Esophagus muscularis mucosa (tissue), 4 donors: ENCODE data around the gene GDF2. TPM values are rescaled to one million over a fixed set of nuclear protein-coding genes. Genes with fewer than 3 reads are reported as not detected.

Experiments used
- DNase-seq: peaks from one replicate; pipeline ENCODE4 v3.0.0-alpha.2; 2017; ENCODE audit errors: extremely low spot score
- H3K27ac ChIP-seq, 4 donors: fragments of 200-600 bp; sonication (generic); replicated peaks in 1 of 4; 1 replicate in 3 of 4; 2 replicates in 1 of 4; pipeline ENCODE4 v1.5.1; 2016 to 2019; ENCODE audit warnings: mild to moderate bottlenecking in 1 of 4
- H3K27me3 ChIP-seq, 4 donors: fragments of 200-600 bp; sonication (generic); one replicate each; pipeline versions ENCODE4 v1.5.1 to v1.6.0; 2016 to 2019
- H3K36me3 ChIP-seq, 4 donors: fragments of 200-600 bp; sonication (generic); one replicate each; pipeline ENCODE4 v1.5.1; 2016 to 2019
- H3K4me1 ChIP-seq, 4 donors: fragments of 200-600 bp; sonication (generic); one replicate each; pipeline ENCODE4 v1.5.1; 2016 to 2019
- H3K4me3 ChIP-seq, 4 donors: fragments of 200-600 bp; sonication (generic); 1 replicate in 2 of 4; 2 replicates in 2 of 4; pipeline ENCODE4 v1.5.1; 2016 to 2019; ENCODE audit warnings: mild to moderate bottlenecking in 4 of 4, moderate library complexity in 1 of 4
- H3K9me3 ChIP-seq, 4 donors: fragments of 200-600 bp; sonication (generic); 1 replicate in 3 of 4; 2 replicates in 1 of 4; pipeline ENCODE4 v1.5.1; 2016 to 2019
- EP300 ChIP-seq: sonication (generic); formaldehyde crosslinking; IDR thresholded peaks from one replicate; pipeline ENCODE4 v1.6.1; 2017; ENCODE audit warnings: antibody characterized with exemption
- POLR2A ChIP-seq: fragments of 450-650 bp; IDR thresholded peaks from one replicate; pipeline ENCODE4 v1.6.1; 2017; ENCODE audit warnings: antibody characterized with exemption, moderate library complexity, mild to moderate bottlenecking, low read depth
- POLR2AphosphoS5 ChIP-seq, 2 donors: sonication (generic); formaldehyde crosslinking; IDR thresholded peaks; one replicate each; pipeline ENCODE4 v1.6.1; 2017; ENCODE audit warnings: antibody characterized with exemption in 2 of 2
- WGBS: methylation state at CpG from one replicate; pipeline ENCODE4 v1.1.5; 2018; 5-methylcytosine and 5-hydroxymethylcytosine counted together
- intact Hi-C: fragments of 100-400 bp; cut with DNase I; formaldehyde crosslinking; loops from one replicate; pipeline ENCODE4 v1.15.1; 2023
- total RNA-seq, 4 donors: library from RNA; depleted of rRNA; stranded (reverse); fragments of >200 nt; gene quantifications; one replicate each; pipeline versions ENCODE4 v1.1.0 to v1.2.1, GENCODE V29; 2016
- TF ChIP-seq, protein P1 (sequence below), 3 experiments: fragments of 200-600 bp in 2 of 3; fragments of 450-650 bp in 1 of 3; sonication (generic) in 2 of 3; IDR thresholded peaks; one replicate each; pipeline ENCODE4 v1.5.1; 2017 to 2019; ENCODE audit warnings: antibody characterized with exemption in 3 of 3, mild to moderate bottlenecking in 2 of 3, moderate library complexity in 1 of 3

The GDF2 gene
- total RNA-seq, 4 donors from 2014 or later: not detected

DNA sequence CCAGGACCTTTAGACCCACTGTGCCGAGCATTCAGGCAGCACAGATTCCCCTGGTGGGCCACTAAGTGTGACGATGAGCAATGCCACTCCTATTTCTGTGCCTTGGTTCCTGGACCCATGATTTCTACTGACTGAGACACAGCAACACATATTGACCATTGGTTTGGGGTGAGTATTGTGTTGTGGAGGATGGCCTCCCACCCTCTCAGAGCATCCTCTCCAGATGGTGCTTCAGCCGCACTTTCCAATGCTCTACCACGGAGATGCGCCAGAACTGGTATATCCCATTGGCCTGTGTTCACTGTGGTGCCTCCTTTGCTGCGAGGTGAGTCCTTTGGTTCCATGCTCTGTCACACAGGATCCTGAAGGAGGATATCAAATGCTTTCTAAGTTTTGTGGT, 32.3 kb upstream of the GDF2 start:
- 89% methylated on average over 6 of the region's 6 CpGs for WGBS

DNA sequence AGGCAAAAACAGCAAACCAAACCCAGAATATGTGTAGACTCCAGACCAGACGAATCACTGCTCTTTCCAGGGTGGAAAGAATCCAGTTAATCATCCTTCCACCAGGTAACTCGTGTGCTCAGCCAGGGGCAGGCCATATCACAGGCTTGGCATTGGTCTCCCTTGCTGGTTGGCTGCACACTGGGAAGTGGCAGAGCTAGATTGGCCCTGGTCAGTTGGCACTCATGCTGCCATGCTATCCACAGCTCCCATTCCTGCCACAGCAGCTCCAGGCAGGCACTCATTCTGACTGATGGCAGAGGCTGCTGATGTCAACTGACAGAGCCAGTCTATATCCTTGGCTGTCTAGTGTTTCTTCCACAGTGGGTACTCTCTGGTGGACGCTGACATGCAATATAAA, 31.9 kb upstream of the GDF2 start:
- no peaks in the 10 kb centered on the region for H3K36me3 ChIP-seq
- no peak for TF ChIP-seq EP300
- TF ChIP-seq POLR2A: no peak
- H3K4me1 ChIP-seq: peaks cover 0 to 4% (median 0%) of the 10 kb centered on the region in 4 donors
- DNase-seq: no peak
- H3K27me3 ChIP-seq: peaks cover 0 to 7% (median 0%) of the 10 kb centered on the region in 4 donors
- 85% methylated on average over 2 of the region's 3 CpGs for WGBS
- intact Hi-C loops: no loop called here
- H3K9me3 ChIP-seq: no peaks in the 10 kb centered on the region
- no peak overlapping the region for H3K4me3 ChIP-seq
- no peak overlapping the region for H3K27ac ChIP-seq

More for the DNA sequence above, 32.3 kb upstream of the GDF2 start:
- intact Hi-C loops: no loop called here
- TF ChIP-seq POLR2A: no peak
- no peak for TF ChIP-seq EP300
- no peak for TF ChIP-seq POLR2AphosphoS5 (IDR thresholded peaks at IDR 0.05)
- TF ChIP-seq, protein P1, sequence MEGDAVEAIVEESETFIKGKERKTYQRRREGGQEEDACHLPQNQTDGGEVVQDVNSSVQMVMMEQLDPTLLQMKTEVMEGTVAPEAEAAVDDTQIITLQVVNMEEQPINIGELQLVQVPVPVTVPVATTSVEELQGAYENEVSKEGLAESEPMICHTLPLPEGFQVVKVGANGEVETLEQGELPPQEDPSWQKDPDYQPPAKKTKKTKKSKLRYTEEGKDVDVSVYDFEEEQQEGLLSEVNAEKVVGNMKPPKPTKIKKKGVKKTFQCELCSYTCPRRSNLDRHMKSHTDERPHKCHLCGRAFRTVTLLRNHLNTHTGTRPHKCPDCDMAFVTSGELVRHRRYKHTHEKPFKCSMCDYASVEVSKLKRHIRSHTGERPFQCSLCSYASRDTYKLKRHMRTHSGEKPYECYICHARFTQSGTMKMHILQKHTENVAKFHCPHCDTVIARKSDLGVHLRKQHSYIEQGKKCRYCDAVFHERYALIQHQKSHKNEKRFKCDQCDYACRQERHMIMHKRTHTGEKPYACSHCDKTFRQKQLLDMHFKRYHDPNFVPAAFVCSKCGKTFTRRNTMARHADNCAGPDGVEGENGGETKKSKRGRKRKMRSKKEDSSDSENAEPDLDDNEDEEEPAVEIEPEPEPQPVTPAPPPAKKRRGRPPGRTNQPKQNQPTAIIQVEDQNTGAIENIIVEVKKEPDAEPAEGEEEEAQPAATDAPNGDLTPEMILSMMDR (IDR thresholded peaks at IDR 0.05): no peak
- H3K9me3 ChIP-seq: no peaks in the 10 kb centered on the region
- H3K27ac ChIP-seq: no peak overlapping the region
- peaks cover 0 to 7% (median 0%) of the 10 kb centered on the region in 4 donors for H3K27me3 ChIP-seq
- H3K4me3 ChIP-seq: no peak overlapping the region
- H3K36me3 ChIP-seq: no peaks in the 10 kb centered on the region
- peaks cover 0 to 4% (median 0%) of the 10 kb centered on the region in 4 donors for H3K4me1 ChIP-seq
- no peak for DNase-seq

DNA sequence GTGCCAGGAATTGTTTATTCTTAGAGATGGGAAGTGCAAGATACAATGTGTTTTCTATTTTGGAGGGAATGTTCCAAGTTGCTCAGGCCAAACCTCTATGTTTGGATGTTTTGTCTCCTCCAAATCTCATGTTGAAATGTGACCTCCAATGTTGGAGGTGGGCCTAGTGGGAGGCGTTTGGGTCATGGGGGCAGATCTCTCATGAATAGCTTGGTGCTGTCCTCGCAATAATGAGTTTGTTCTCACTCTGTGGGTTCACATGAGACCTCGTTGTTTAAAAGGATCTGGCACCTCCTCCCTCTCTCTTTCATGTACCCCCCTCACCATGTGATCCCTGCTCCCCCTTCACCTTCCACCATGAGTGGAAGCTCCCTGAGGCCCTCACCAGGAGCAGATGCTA, 30.6 kb upstream of the GDF2 start:
- DNase-seq: no peak
- Histone ChIP-seq H3K27ac (no peak overlapping the region), H3K4me3 (no peak overlapping the region), H3K27me3 (peaks cover 0 to 6% (median 0%) of the 10 kb centered on the region in 4 donors), H3K4me1 (peaks cover 0 to 8% (median 0%) of the 10 kb centered on the region in 4 donors), H3K9me3 (no peaks in the 10 kb centered on the region), H3K36me3 (no peaks in the 10 kb centered on the region)
- intact Hi-C loops: no loop called here
- WGBS: 67% methylated on average over 3 of the region's 3 CpGs
- no peak for TF ChIP-seq POLR2A
- TF ChIP-seq POLR2AphosphoS5 (IDR thresholded peaks at IDR 0.05): no peak
- TF ChIP-seq, protein P1 (IDR thresholded peaks at IDR 0.05): no peak
- TF ChIP-seq EP300: no peak

DNA sequence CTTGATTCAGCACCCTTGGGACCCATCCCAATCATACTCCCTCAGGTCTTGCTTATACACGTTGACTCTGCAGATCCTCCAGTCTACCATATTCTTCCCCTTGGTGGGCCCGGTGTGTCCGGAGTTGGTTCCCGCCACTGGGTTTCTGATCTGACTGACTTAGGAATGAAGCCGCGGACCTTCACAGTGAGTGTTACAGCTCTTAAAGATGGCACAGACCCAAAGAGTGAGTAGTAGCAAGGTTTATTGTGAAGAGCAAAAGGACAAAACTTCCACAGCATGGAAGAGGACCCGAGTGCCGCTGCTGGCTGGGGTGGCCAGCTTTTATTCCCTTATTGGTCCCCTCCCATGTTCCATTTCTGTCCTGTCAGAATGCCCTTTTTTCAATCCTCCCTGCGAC, 28.2 kb upstream of the GDF2 start:
- Histone ChIP-seq H3K4me1 (peaks cover 0 to 17% (median 5%) of the 10 kb centered on the region in 4 donors), H3K27ac (no peak overlapping the region), H3K4me3 (no peak overlapping the region), H3K27me3 (no peaks in the 10 kb centered on the region), H3K36me3 (no peaks in the 10 kb centered on the region), H3K9me3 (no peaks in the 10 kb centered on the region)
- DNase-seq: no peak
- TF ChIP-seq EP300 (no peak), POLR2A (no peak), POLR2AphosphoS5 (IDR thresholded peaks at IDR 0.05) (no peak)
- TF ChIP-seq, protein P1 (IDR thresholded peaks at IDR 0.05): no peak
- 93% methylated on average over 9 of the region's 9 CpGs for WGBS
- intact Hi-C loops: no loop called here

DNA sequence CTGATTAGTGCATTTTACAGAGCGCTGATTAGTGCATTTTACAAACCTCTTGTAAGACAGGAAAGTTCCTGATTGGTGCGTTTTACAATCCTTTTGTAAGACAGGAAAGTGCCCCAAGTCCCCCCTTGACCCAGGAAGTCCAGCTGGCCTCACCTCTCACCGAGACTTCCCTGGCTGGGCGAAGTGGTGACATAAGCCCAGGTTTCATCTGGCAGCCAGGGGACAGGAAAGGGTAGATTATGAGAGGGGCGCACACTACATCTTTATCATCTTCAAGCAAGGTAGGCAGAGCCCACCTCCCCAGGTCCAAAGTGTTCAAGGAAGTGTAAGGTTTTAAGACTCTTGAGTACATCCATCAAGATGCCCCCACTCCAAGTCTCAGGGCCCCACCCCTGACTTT, 27.8 kb upstream of the GDF2 start:
- 96% methylated on average over 5 of the region's 5 CpGs for WGBS
- no peak for TF ChIP-seq POLR2AphosphoS5 (IDR thresholded peaks at IDR 0.05)
- TF ChIP-seq EP300: no peak
- TF ChIP-seq, protein P1 (IDR thresholded peaks at IDR 0.05): no peak
- no peak for TF ChIP-seq POLR2A
- intact Hi-C loops: no loop called here
- no peak for DNase-seq
- H3K4me3 ChIP-seq: no peak overlapping the region
- H3K36me3 ChIP-seq: no peaks in the 10 kb centered on the region
- H3K27me3 ChIP-seq: peaks cover 0 to 3% (median 0%) of the 10 kb centered on the region in 4 donors
- H3K27ac ChIP-seq: no peak overlapping the region
- peaks cover 0 to 19% (median 7%) of the 10 kb centered on the region in 4 donors for H3K4me1 ChIP-seq
- H3K9me3 ChIP-seq: no peaks in the 10 kb centered on the region
